CD14-positive monocyte (primary cell): ENCODE results near the gene C16orf95. TPM values are rescaled to one million over a fixed set of nuclear protein-coding genes. Genes with fewer than 3 reads are reported as not detected.

Experiments used
- DNase-seq, 3 donors: peaks; one replicate each; pipeline ENCODE4 v3.0.0-alpha.2; 2011 to 2022
- H2AFZ ChIP-seq: 2 replicates; pipeline ENCODE4 v1.6.0; 2012; ENCODE audit warnings: mild to moderate bottlenecking, low read depth, low read length, inconsistent platforms; ENCODE audit not compliant: insufficient read depth, poor library complexity, severe bottlenecking
- H3K27ac ChIP-seq, 2 donors: 1 replicate in 1 of 2; 2 replicates in 1 of 2; pipeline ENCODE4 v1.5.1; 2012 to 2013; ENCODE audit warnings: low read length in 2 of 2, control low read depth in 1 of 2, inconsistent platforms in 1 of 2, low read depth in 1 of 2, mild to moderate bottlenecking in 1 of 2
- H3K27me3 ChIP-seq, 2 donors: one replicate each; pipeline versions ENCODE4 v1.6.0 to v1.6.1; 2011 to 2013; ENCODE audit warnings: low read length in 2 of 2; ENCODE audit not compliant: control insufficient read depth in 2 of 2, insufficient read depth in 2 of 2
- H3K36me3 ChIP-seq, 2 donors: replicated peaks in 1 of 2; 1 replicate in 1 of 2; 2 replicates in 1 of 2; pipeline versions ENCODE4 v1.5.1 to v1.6.1; 2012 to 2013; ENCODE audit warnings: low read length in 2 of 2, control low read depth in 1 of 2, inconsistent platforms in 1 of 2, mild to moderate bottlenecking in 1 of 2; ENCODE audit not compliant: insufficient read depth in 2 of 2, control insufficient read depth in 1 of 2
- H3K4me1 ChIP-seq, 2 donors: 1 replicate in 1 of 2; 2 replicates in 1 of 2; pipeline versions ENCODE4 v1.5.1 to v1.6.1; 2012 to 2013; ENCODE audit warnings: low read length in 2 of 2, control low read depth in 1 of 2, inconsistent platforms in 1 of 2, mild to moderate bottlenecking in 1 of 2, moderate library complexity in 1 of 2; ENCODE audit not compliant: insufficient read depth in 2 of 2, control insufficient read depth in 1 of 2
- H3K4me2 ChIP-seq: replicated peaks from 2 replicates; pipeline ENCODE3; 2012; ENCODE audit warnings: low read length, moderate library complexity, mild to moderate bottlenecking; ENCODE audit not compliant: poor library complexity, severe bottlenecking; ENCODE audit errors: extremely low read depth
- H3K4me3 ChIP-seq, 3 experiments: fragments of 200-600 bp in 1 of 3; sonication (generic) in 1 of 3; replicated peaks in 1 of 3; 1 replicate in 2 of 3; 2 replicates in 1 of 3; pipeline ENCODE4 v1.5.1; 2011 to 2013; ENCODE audit warnings: low read length in 3 of 3, mild to moderate bottlenecking in 3 of 3, control low read depth in 2 of 3, low read depth in 2 of 3, inconsistent platforms in 1 of 3, moderate library complexity in 1 of 3
- H3K79me2 ChIP-seq: 2 replicates; pipeline ENCODE4 v1.6.0; 2012; ENCODE audit warnings: mild to moderate bottlenecking, control low read depth, inconsistent platforms, low read length, moderate library complexity; ENCODE audit not compliant: insufficient read depth
- H3K9ac ChIP-seq: 2 replicates; pipeline ENCODE4 v1.6.0; 2017; ENCODE audit warnings: low read length, mild to moderate bottlenecking; ENCODE audit not compliant: insufficient read depth, poor library complexity, severe bottlenecking
- H3K9me3 ChIP-seq, 2 donors: replicated peaks in 1 of 2; 1 replicate in 1 of 2; 2 replicates in 1 of 2; pipeline versions ENCODE4 v1.5.1 to v1.6.1; 2012 to 2013; ENCODE audit warnings: low read length in 2 of 2, control low read depth in 1 of 2; ENCODE audit not compliant: control insufficient read depth in 1 of 2, insufficient read depth in 1 of 2
- H4K20me1 ChIP-seq: 2 replicates; pipeline ENCODE4 v1.6.0; 2012; ENCODE audit warnings: mild to moderate bottlenecking, low read length, control low read depth, moderate library complexity; ENCODE audit not compliant: insufficient read depth
- H3K27ac Mint-ChIP-seq, 7 donors: one replicate each; pipeline ENCODE4 v1.8.0; 2020; ENCODE audit warnings: mild to moderate bottlenecking in 7 of 7, mixed read lengths in 7 of 7, moderate library complexity in 6 of 7, inconsistent platforms in 2 of 7
- H3K27me3 Mint-ChIP-seq, 3 donors: one replicate each; pipeline ENCODE4 v1.8.0; 2021 to 2022; ENCODE audit warnings: low read depth in 3 of 3, mild to moderate bottlenecking in 3 of 3, mixed read lengths in 3 of 3, moderate library complexity in 3 of 3, inconsistent platforms in 1 of 3
- H3K36me3 Mint-ChIP-seq, 2 donors: one replicate each; pipeline ENCODE4 v1.8.0; 2020; ENCODE audit warnings: mixed read lengths in 2 of 2, inconsistent platforms in 1 of 2, mild to moderate bottlenecking in 1 of 2
- H3K4me1 Mint-ChIP-seq: one replicate; pipeline ENCODE4 v1.8.0; 2020; ENCODE audit warnings: mild to moderate bottlenecking, mixed read lengths
- H3K4me3 Mint-ChIP-seq, 2 donors: one replicate each; pipeline ENCODE4 v1.8.0; 2020; ENCODE audit warnings: mild to moderate bottlenecking in 2 of 2, mixed read lengths in 2 of 2, moderate library complexity in 1 of 2
- H3K9me3 Mint-ChIP-seq, 7 donors: one replicate each; pipeline ENCODE4 v1.8.0; 2020 to 2022; ENCODE audit warnings: mixed read lengths in 7 of 7, mild to moderate bottlenecking in 6 of 7, moderate library complexity in 6 of 7, inconsistent platforms in 2 of 7
- WGBS: methylation state at CpG from one replicate; pipeline ENCODE4 v1.1.5; 2013; ENCODE audit warnings: missing lambda C conversion rate; ENCODE audit not compliant: insufficient coverage; 5-methylcytosine and 5-hydroxymethylcytosine counted together
- intact Hi-C, 2 donors: fragments of 100-400 bp; cut with micrococcal nuclease; formaldehyde crosslinking; loops; one replicate each; pipeline versions ENCODE4 v1.15.0 to v1.15.1; 2023
- polyA plus RNA-seq, 3 donors: library from polyadenylated mRNA; depleted of rRNA in 1 of 3; unstranded in 2 of 3; stranded (reverse) in 1 of 3; fragments of 300-500 nt in 2 of 3; fragments of >200 nt in 1 of 3; fragmentation: Illumina TruSeq in 2 of 3; gene quantifications; 1 replicate in 2 of 3; 2 replicates in 1 of 3; pipeline ENCODE4 v1.2.3, GENCODE V29; 2012 to 2021
- TF ChIP-seq, protein P1 (sequence below): fragments of 200-600 bp; IDR thresholded peaks from one replicate; pipeline ENCODE4 v1.8.0; 2022; ENCODE audit warnings: antibody characterized with exemption, mild to moderate bottlenecking

The C16orf95 gene
- polyA plus RNA-seq, 3 donors, result 0.89 to 1.9 (median 1.7) TPM

DNA sequence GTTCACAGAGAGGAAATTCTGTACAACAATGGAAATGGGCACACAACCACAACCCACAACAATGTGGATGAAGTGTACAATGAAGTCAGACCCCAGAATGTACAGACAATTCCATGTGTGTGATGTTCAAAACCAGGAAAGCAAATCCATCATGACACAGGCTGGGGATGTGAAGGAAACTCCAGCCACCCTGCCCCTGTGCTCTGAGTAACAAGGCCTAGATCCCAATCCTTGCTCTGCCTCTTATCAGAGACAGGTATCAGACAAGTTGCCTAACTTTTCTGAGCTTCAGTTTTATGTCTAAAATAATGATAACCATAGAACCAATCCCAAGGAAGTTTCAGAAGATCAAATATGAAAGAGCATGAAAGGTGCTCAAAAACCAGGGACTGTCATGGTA is 1.8 kb upstream of the C16orf95 start:
- Mint-ChIP-seq H3K36me3 (no peaks in the 10 kb centered on the region), H3K27me3 (peaks cover 0 to 4% (median 0%) of the 10 kb centered on the region in 3 donors), H3K9me3 (no peaks in the 10 kb centered on the region), H3K4me3 (no peak overlapping the region), H3K27ac (no peak overlapping the region), H3K4me1 (peaks cover 11% of the 10 kb centered on the region)
- Histone ChIP-seq H3K9me3 (no peaks in the 10 kb centered on the region), H3K79me2 (peaks cover 11% of the 10 kb centered on the region), H3K27me3 (no peaks in the 10 kb centered on the region), H3K4me1 (peaks cover 7 to 11% of the 10 kb centered on the region in 2 donors), H3K36me3 (no peaks in the 10 kb centered on the region), H4K20me1 (no peaks in the 10 kb centered on the region), H2AFZ (no peak overlapping the region), H3K4me3 (no peak overlapping the region), H3K27ac (peak overlapping the region in 1 of 2 donors; percentile 91), H3K9ac (no peak overlapping the region), H3K4me2 (no peak overlapping the region)
- intact Hi-C loops, result loop anchor here (5.0 kb wide), 3 partner anchors 63 to 762 kb away; partner anchors contain the start of genes FBXO31 (in 1 of the 2), MAP1LC3B (in 1 of the 2) and MTHFSD (in 1 of the 2)
- TF ChIP-seq, protein P1, sequence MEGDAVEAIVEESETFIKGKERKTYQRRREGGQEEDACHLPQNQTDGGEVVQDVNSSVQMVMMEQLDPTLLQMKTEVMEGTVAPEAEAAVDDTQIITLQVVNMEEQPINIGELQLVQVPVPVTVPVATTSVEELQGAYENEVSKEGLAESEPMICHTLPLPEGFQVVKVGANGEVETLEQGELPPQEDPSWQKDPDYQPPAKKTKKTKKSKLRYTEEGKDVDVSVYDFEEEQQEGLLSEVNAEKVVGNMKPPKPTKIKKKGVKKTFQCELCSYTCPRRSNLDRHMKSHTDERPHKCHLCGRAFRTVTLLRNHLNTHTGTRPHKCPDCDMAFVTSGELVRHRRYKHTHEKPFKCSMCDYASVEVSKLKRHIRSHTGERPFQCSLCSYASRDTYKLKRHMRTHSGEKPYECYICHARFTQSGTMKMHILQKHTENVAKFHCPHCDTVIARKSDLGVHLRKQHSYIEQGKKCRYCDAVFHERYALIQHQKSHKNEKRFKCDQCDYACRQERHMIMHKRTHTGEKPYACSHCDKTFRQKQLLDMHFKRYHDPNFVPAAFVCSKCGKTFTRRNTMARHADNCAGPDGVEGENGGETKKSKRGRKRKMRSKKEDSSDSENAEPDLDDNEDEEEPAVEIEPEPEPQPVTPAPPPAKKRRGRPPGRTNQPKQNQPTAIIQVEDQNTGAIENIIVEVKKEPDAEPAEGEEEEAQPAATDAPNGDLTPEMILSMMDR, result no peak
- no peak for DNase-seq

DNA sequence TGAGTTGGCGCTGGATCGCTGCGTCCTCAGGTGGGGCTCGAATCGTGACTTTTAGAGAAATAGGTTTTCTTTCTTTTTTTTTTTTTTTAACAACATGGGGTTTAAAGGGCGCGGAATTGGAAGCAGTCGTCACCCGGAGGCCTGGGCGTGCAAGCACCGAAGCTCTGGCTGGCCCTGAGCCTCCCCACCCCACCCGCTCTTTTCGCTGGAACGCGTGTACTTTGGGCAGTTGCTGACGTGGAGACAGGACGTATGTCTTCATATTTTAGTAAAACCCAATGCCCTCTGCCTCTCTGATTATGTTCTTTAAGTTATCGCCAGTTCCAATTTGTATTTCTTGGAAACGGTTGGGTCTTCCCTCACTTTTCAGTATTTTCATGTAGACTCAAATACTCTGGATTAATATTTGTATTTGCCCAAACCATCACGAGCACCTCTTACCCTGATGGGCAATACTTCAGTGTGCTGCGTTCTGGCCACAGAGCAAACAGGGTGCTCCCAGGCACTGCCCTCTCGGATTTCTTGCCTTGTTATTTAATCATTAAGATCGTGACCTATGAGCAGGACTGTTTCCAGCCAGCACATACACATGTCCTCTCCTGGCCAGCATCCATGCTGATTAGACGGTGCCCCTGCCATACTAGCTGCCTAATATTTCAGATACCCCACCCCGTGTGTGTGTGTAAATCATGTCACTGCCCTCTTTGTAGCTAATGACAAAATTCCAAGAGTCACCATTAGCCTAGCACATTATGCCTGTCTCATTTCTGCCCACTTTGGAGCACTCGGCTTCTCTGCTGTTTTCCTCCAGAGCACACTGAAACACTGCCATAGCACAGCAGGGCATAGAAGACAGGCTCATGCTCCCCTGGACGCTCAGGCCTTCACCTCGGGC is 805 bp upstream of the C16orf95 start:
- Mint-ChIP-seq H3K9me3 (no peaks in the 10 kb centered on the region), H3K4me3 (peak overlapping the region; percentile 98 to 99), H3K27ac (peak overlapping the region; percentile 69 to 96 (median 93)), H3K27me3 (peaks cover 0 to 4% (median 0%) of the 10 kb centered on the region in 3 donors), H3K4me1 (peaks cover 11% of the 10 kb centered on the region), H3K36me3 (no peaks in the 10 kb centered on the region)
- H3K36me3 ChIP-seq, result no peaks in the 10 kb centered on the region
- peak in 2 of 3 donors; percentile 31 to 37 for DNase-seq
- H2AFZ ChIP-seq, result peak overlapping the region; percentile 96
- TF ChIP-seq, protein P1, result no peak
- peaks cover 7 to 11% of the 10 kb centered on the region in 2 donors for H3K4me1 ChIP-seq
- H3K79me2 ChIP-seq, result peaks cover 11% of the 10 kb centered on the region
- no peaks in the 10 kb centered on the region for H3K9me3 ChIP-seq
- H3K27ac ChIP-seq, result peak overlapping the region; percentile 45 to 91
- H4K20me1 ChIP-seq, result no peaks in the 10 kb centered on the region
- H3K27me3 ChIP-seq, result no peaks in the 10 kb centered on the region
- H3K4me2 ChIP-seq, result peak overlapping the region; percentile 73
- WGBS, result 54% methylated on average over 8 of the region's 28 CpGs
- peak overlapping the region; percentile 71 to 85 (median 81) for H3K4me3 ChIP-seq
- H3K9ac ChIP-seq, result peak overlapping the region; percentile 94
- intact Hi-C loops, result loop anchor here (5.0 kb wide), 3 partner anchors 64 to 761 kb away; partner anchors contain the start of genes FBXO31 (in 1 of the 2), MAP1LC3B (in 1 of the 2) and MTHFSD (in 1 of the 2)
